HEK293 (cell line): ENCODE results near the gene CHKA.
A peak's percentile ranks its signal among the peaks of the same experiment; 100 is the strongest.

Experiments used
- CTCF ChIA-PET: fragments of 350-600 bp; formaldehyde crosslinking; extraction: SDS; loops from one replicate; lab custom pipeline; 2021; ENCODE audit warnings: antibody characterized with exemption; lab: Yijun Ruan, JAX
- POLR2A ChIA-PET: fragments of 300-600 bp; formaldehyde crosslinking; extraction: SDS; loops from one replicate; lab custom pipeline; 2020; ENCODE audit warnings: antibody characterized with exemption, inconsistent platforms; lab: Yijun Ruan, JAX
- H3K27ac ChIP-seq: fragments of 200-500 bp; sonication (Bioruptor generic); 2 replicates; pipeline ENCODE4 v1.5.1; 2014; ENCODE audit warnings: low read depth, low read length, control low read depth, inconsistent platforms; ENCODE audit errors: extremely low read depth
- H3K36me3 ChIP-seq, 2 experiments: fragments of 200-500 bp in 1 of 2; sonication (Bioruptor generic) in 1 of 2; 1 replicate in 1 of 2; 2 replicates in 1 of 2; pipeline ENCODE4 v1.5.1; 2014 to 2017; ENCODE audit warnings: inconsistent platforms in 2 of 2, low read length in 2 of 2; ENCODE audit not compliant: control insufficient read depth in 2 of 2, insufficient read depth in 1 of 2
- H3K4me1 ChIP-seq: fragments of 200-500 bp; sonication (Bioruptor generic); 2 replicates; pipeline ENCODE4 v1.5.1; 2014; ENCODE audit warnings: mild to moderate bottlenecking, low read length, inconsistent platforms; ENCODE audit not compliant: control insufficient read depth, insufficient read depth
- H3K4me3 ChIP-seq: 2 replicates; pipeline ENCODE4 v1.5.1; 2011; ENCODE audit warnings: low read depth, mild to moderate bottlenecking, control low read depth, low read length, moderate library complexity
- H3K9me3 ChIP-seq: fragments of 200-500 bp; sonication (Bioruptor generic); 2 replicates; pipeline ENCODE4 v1.5.1; 2014; ENCODE audit warnings: low read depth, low read length, inconsistent platforms; ENCODE audit not compliant: control insufficient read depth, insufficient read depth
- FEZF1 ChIP-seq: fragments of 450-650 bp; formaldehyde crosslinking; IDR thresholded peaks from 2 replicates; pipeline ENCODE4 v1.5.1; 2016; ENCODE audit warnings: missing biosample characterization, missing genetic modification characterization
- GLIS1 ChIP-seq: fragments of 450-650 bp; formaldehyde crosslinking; IDR thresholded peaks from 2 replicates; pipeline ENCODE4 v1.5.1; 2016; ENCODE audit warnings: missing biosample characterization, missing genetic modification characterization
- KLF1 ChIP-seq: fragments of 450-650 bp; formaldehyde crosslinking; IDR thresholded peaks from 2 replicates; pipeline ENCODE4 v1.5.1; 2016; ENCODE audit warnings: missing biosample characterization, missing genetic modification characterization
- KLF8 ChIP-seq: fragments of 450-650 bp; formaldehyde crosslinking; IDR thresholded peaks from 2 replicates; pipeline ENCODE4 v1.5.1; 2016; ENCODE audit warnings: missing biosample characterization, missing genetic modification characterization
- REST ChIP-seq: fragments of 450-650 bp; formaldehyde crosslinking; IDR thresholded peaks from 2 replicates; pipeline ENCODE4 v1.5.1; 2016; ENCODE audit warnings: missing biosample characterization, missing genetic modification characterization
- ZBTB17 ChIP-seq: fragments of 450-650 bp; formaldehyde crosslinking; IDR thresholded peaks from 2 replicates; pipeline ENCODE4 v1.5.1; 2016; ENCODE audit warnings: missing biosample characterization, missing genetic modification characterization
- ZBTB7A ChIP-seq: fragments of 450-650 bp; formaldehyde crosslinking; IDR thresholded peaks from 2 replicates; pipeline ENCODE4 v1.5.1; 2016; ENCODE audit warnings: low read depth, missing biosample characterization, missing genetic modification characterization
- ZNF114 ChIP-seq: fragments of 450-650 bp; formaldehyde crosslinking; IDR thresholded peaks from 2 replicates; pipeline ENCODE4 v1.5.0; 2017; ENCODE audit warnings: missing biosample characterization, missing genetic modification characterization
- ZNF133 ChIP-seq: fragments of 450-650 bp; formaldehyde crosslinking; IDR thresholded peaks from 2 replicates; pipeline ENCODE4 v1.5.1; 2016; ENCODE audit warnings: missing biosample characterization, missing genetic modification characterization
- ZNF169 ChIP-seq: fragments of 450-650 bp; formaldehyde crosslinking; IDR thresholded peaks from 2 replicates; pipeline ENCODE4 v1.5.1; 2016; ENCODE audit warnings: missing biosample characterization, missing genetic modification characterization
- ZNF274 ChIP-seq, 2 experiments: fragments of 200-500 bp in 1 of 2; fragments of 450-650 bp in 1 of 2; sonication (Bioruptor generic) in 1 of 2; formaldehyde crosslinking in 1 of 2; IDR thresholded peaks; 2 replicates each; pipeline versions ENCODE4 v1.5.1 to v1.6.1; 2014 to 2016; ENCODE audit warnings: borderline replicate concordance in 1 of 2, inconsistent platforms in 1 of 2, low read length in 1 of 2, missing biosample characterization in 1 of 2, missing genetic modification characterization in 1 of 2
- ZNF335 ChIP-seq: fragments of 450-650 bp; formaldehyde crosslinking; conservative IDR thresholded peaks from 2 replicates; pipeline ENCODE4 v1.5.1; 2016; ENCODE audit warnings: missing biosample characterization, missing genetic modification characterization
- ZNF354C ChIP-seq: fragments of 450-650 bp; formaldehyde crosslinking; IDR thresholded peaks from 2 replicates; pipeline ENCODE4 v1.5.1; 2016; ENCODE audit warnings: missing biosample characterization, missing genetic modification characterization, low read depth, borderline replicate concordance
- ZNF366 ChIP-seq: fragments of 450-650 bp; formaldehyde crosslinking; conservative IDR thresholded peaks from 2 replicates; pipeline ENCODE4 v1.5.1; 2016; ENCODE audit warnings: missing biosample characterization, missing genetic modification characterization
- ZNF404 ChIP-seq: fragments of 450-650 bp; formaldehyde crosslinking; IDR thresholded peaks from 2 replicates; pipeline ENCODE4 v1.5.1; 2017; ENCODE audit warnings: missing biosample characterization, missing genetic modification characterization
- ZNF501 ChIP-seq: fragments of 450-650 bp; formaldehyde crosslinking; IDR thresholded peaks from 2 replicates; pipeline ENCODE4 v1.5.1; 2016; ENCODE audit warnings: missing biosample characterization, missing genetic modification characterization
- ZNF560 ChIP-seq: fragments of 450-650 bp; formaldehyde crosslinking; IDR thresholded peaks from 2 replicates; pipeline ENCODE4 v1.5.1; 2017; ENCODE audit warnings: missing biosample characterization, missing genetic modification characterization, borderline replicate concordance
- ZNF658 ChIP-seq: fragments of 450-650 bp; formaldehyde crosslinking; IDR thresholded peaks from 2 replicates; pipeline ENCODE4; 2016; ENCODE audit warnings: missing biosample characterization, missing genetic modification characterization
- ZNF664 ChIP-seq: fragments of 450-650 bp; formaldehyde crosslinking; IDR thresholded peaks from 2 replicates; pipeline ENCODE4 v1.5.1; 2016; ENCODE audit warnings: missing biosample characterization, missing genetic modification characterization
- ZNF670 ChIP-seq: fragments of 450-650 bp; formaldehyde crosslinking; IDR thresholded peaks from 2 replicates; pipeline ENCODE4 v1.5.1; 2016; ENCODE audit warnings: missing biosample characterization, missing genetic modification characterization, low read depth
- ZSCAN30 ChIP-seq: fragments of 450-650 bp; IDR thresholded peaks from 2 replicates; pipeline ENCODE4 v1.5.1; 2018; ENCODE audit warnings: missing biosample characterization, mild to moderate bottlenecking, missing genetic modification characterization, moderate library complexity
- TF ChIP-seq, protein P1 (sequence below): fragments of 450-650 bp; IDR thresholded peaks from 2 replicates; pipeline ENCODE4 v1.5.1; 2018; ENCODE audit warnings: missing biosample characterization, missing genetic modification characterization
- TF ChIP-seq, protein P2 (sequence below): fragments of 450-650 bp; formaldehyde crosslinking; IDR thresholded peaks from 2 replicates; pipeline ENCODE4 v1.5.1; 2016; ENCODE audit warnings: missing biosample characterization, missing genetic modification characterization
- TF ChIP-seq, protein P3 (sequence below): fragments of 450-650 bp; formaldehyde crosslinking; IDR thresholded peaks from 2 replicates; pipeline ENCODE4 v1.5.1; 2016; ENCODE audit warnings: missing biosample characterization, missing genetic modification characterization
- TF ChIP-seq, protein P4 (sequence below): fragments of 450-650 bp; formaldehyde crosslinking; IDR thresholded peaks from 2 replicates; pipeline ENCODE4 v1.5.1; 2017; ENCODE audit warnings: missing biosample characterization, missing genetic modification characterization

CHKA gene

DNA sequence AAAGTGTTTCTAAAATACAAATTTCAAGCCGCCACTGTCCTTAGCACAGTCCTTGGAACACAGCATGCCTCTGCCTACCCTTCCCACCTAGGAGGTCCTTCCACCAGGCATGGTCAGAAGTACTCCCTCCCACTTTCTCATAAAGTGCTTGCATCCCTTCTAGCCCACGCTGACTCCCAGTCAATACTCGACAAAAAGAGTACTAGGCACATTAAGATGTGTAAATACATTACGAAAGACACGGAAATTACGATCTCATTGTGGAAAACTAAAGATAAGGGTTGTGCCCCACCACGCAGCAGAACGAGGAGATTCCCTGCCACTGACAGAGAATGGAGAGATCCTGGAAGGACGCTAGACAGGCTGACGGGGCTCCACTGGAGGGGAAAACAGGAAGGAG is 13.5 kb downstream of the CHKA start (continued):
- TF ChIP-seq ZBTB17 (tag by site-specific recombination) (0 out of 2 replicates have a peak, but pooled peaks have one; percentile 21), GLIS1 (tag by site-specific recombination) (peak; percentile 37; the same call in 1 of the 2 replicates), ZNF133 (no peak), ZBTB7A (tag by site-specific recombination) (no peak), ZNF658 (tag by site-specific recombination) (no peak), ZSCAN30 (no peak), ZNF560 (no peak), ZNF114 (tag by site-specific recombination) (no peak), ZNF335 (tag by site-specific recombination) (no peak), ZNF404 (no peak)
- TF ChIP-seq, protein P1, sequence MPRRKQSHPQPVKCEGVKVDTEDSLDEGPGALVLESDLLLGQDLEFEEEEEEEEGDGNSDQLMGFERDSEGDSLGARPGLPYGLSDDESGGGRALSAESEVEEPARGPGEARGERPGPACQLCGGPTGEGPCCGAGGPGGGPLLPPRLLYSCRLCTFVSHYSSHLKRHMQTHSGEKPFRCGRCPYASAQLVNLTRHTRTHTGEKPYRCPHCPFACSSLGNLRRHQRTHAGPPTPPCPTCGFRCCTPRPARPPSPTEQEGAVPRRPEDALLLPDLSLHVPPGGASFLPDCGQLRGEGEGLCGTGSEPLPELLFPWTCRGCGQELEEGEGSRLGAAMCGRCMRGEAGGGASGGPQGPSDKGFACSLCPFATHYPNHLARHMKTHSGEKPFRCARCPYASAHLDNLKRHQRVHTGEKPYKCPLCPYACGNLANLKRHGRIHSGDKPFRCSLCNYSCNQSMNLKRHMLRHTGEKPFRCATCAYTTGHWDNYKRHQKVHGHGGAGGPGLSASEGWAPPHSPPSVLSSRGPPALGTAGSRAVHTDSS (tag by site-specific recombination), result no peak

DNA sequence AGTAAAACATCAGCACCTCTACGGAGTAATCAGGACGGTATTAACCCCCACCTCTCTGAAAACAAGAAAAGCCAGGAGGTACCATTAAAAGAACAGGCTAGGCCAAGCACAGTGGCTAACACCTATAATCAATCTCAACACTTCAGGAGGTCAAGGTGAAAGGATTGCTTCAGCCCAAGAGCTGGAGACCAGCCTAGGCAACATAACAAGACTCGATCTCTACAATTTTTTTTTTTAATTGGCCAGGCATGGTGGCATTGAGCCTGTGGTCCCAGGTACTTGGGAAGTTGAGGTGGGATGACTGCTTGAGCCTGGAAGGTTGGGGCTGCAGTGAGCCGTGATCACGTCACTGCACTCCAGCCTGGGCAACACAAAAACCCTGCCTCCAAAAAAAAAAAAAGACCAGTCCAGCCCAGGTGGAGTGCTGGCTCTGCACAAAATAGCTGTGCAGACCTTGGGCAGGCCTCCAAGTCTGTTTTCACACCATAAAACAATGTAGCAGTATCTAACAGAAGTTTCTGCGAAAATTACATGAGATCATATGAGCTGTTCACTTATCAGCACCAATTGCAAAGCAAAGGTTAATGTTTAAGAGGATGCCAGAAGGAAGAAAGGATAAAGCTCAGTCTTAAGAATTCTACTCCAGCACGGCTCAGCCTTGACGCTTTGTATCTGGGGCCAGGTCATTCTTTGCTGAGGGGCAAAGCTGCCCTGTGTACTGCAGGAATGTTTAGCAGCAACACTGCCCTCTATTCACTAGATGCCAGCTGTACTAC is 14.8 kb downstream of the CHKA start:
- Histone ChIP-seq H3K4me1 (peaks cover 5% of the 10 kb centered on the region; the same call in 1 of the 2 replicates), H3K36me3 (peaks cover 0 to 2% of the 10 kb centered on the region in 2 experiments; a peak in 1 of 3 replicates), H3K9me3 (no peaks in the 10 kb centered on the region), H3K4me3 (no peak overlapping the region), H3K27ac (0 out of 2 replicates have a peak overlapping the region, but pooled peaks have one; percentile 13)
- ChIA-PET POLR2A (interaction anchor here (0.5 to 0.9 kb wide), 2 partner anchors 14 to 18 kb away, joined by 3 to 7 read pairs; no protein-coding TSS in a partner anchor), CTCF (interaction anchor here (0.6 to 0.9 kb wide), 4 partner anchors 18 to 763 kb away, joined by 3 to 4 read pairs (median 3); no protein-coding TSS in a partner anchor)
- 0 out of 2 replicates have a peak, but pooled peaks have one; percentile 18 for TF ChIP-seq ZNF366 (tag by site-specific recombination)
- TF ChIP-seq FEZF1 (tag by site-specific recombination), result peak; percentile 86
- TF ChIP-seq ZNF169 (tag by site-specific recombination), result no peak
- TF ChIP-seq KLF1, result no peak
- TF ChIP-seq ZNF664 (tag by site-specific recombination), result peak; percentile 100
- TF ChIP-seq, protein P2, sequence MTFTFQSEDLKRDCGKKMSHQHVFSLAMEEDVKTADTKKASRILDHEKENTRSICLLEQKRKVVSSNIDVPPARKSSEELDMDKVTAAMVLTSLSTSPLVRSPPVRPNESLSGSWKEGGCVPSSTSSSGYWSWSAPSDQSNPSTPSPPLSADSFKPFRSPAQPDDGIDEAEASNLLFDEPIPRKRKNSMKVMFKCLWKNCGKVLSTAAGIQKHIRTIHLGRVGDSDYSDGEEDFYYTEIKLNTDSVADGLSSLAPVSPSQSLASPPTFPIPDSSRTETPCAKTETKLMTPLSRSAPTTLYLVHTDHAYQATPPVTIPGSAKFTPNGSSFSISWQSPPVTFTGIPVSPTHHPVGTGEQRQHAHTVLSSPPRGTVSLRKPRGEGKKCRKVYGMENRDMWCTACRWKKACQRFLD, result no peak
- TF ChIP-seq KLF8 (tag by site-specific recombination), result peak; percentile 36; the same call in 1 of the 2 replicates
- TF ChIP-seq, protein P3, sequence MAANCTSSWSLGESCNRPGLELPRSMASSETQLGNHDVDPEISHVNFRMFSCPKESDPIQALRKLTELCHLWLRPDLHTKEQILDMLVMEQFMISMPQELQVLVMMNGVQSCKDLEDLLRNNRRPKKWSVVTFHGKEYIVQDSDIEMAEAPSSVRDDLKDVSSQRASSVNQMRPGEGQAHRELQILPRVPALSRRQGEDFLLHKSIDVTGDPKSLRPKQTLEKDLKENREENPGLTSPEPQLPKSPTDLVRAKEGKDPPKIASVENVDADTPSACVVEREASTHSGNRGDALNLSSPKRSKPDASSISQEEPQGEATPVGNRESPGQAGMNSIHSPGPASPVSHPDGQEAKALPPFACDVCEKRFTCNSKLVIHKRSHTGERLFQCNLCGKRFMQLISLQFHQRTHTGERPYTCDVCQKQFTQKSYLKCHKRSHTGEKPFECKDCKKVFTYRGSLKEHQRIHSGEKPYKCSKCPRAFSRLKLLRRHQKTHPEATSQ (tag by site-specific recombination), result no peak
- no peak for TF ChIP-seq ZNF354C
- no peak for TF ChIP-seq ZNF274 (IDR thresholded peaks at IDR 0.05; ENCODE audit: low read length)
- TF ChIP-seq ZNF274 (tag by site-specific recombination; IDR thresholded peaks at IDR 0.05; ENCODE audit: borderline replicate concordance), result no peak
- no peak for TF ChIP-seq ZNF670 (tag by site-specific recombination)
- TF ChIP-seq, protein P4, sequence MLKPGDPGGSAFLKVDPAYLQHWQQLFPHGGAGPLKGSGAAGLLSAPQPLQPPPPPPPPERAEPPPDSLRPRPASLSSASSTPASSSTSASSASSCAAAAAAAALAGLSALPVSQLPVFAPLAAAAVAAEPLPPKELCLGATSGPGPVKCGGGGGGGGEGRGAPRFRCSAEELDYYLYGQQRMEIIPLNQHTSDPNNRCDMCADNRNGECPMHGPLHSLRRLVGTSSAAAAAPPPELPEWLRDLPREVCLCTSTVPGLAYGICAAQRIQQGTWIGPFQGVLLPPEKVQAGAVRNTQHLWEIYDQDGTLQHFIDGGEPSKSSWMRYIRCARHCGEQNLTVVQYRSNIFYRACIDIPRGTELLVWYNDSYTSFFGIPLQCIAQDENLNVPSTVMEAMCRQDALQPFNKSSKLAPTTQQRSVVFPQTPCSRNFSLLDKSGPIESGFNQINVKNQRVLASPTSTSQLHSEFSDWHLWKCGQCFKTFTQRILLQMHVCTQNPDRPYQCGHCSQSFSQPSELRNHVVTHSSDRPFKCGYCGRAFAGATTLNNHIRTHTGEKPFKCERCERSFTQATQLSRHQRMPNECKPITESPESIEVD, result peak; percentile 53
- TF ChIP-seq ZNF501, result no peak
- no peak for TF ChIP-seq REST
